Measurements from ENCODE around the gene ARHGEF7.

Gene ARHGEF7

DNA sequence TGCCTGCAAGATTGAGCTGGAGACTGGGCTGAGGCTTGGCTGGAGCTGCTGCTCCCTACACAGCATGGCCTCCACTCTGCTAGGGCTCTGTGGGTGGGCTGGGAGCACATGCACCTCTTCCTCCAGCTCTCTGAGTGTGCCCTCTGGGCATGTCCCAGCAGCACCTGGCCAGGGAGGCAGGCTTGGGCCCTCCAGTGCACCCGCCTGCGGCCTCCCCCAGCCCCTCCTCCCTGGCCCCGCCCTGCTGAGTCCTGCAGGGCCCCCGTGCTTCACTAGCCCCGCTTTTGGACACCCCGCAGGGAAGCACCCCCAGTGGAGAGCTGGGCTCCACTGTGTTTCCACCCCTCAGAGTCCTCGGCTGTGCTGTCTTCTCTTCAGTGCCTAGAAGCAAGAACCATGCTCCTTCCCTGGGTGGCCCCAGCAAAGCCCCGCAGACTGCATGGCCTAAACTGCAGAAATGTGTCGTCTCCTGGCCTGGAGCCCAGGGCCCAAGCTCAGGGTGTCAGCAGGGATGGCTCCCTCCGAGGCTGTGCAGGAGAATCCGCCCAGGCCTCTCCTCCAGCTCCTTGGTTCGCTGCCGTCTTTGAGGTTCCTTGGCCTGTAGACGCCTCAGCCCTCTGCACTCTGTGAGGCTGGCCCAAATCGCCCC is 200.4 kb downstream of the ARHGEF7 start:
- DNase-seq: no peak

DNA sequence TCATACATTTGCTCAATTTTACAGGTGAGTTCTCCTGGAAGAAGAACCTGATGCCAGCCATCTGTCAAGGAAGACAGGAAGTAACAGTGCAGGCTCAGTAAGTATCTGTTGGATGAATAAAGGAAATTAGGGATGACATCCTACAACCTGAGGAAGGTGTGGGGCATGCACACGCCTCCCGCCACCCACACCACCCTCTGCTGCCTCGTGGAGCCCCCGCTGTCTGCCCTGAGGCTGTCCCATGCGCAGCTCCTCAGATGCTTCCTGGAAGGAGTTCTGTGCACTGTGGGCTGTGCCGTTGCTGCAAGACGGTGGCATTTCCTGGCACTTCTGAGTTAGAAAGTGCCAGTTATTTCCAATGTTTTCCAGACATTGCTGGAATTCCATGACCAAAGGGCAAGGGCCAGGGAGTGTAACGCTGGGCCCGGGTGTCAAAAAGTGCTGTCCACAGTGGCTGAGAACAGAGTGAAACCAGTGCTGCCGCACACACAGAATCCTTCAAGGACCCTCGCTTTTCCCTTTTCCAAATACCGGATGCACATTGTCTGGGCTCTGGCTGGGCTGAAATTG is 201.1 kb downstream of the ARHGEF7 start:
- no peak for DNase-seq

DNA sequence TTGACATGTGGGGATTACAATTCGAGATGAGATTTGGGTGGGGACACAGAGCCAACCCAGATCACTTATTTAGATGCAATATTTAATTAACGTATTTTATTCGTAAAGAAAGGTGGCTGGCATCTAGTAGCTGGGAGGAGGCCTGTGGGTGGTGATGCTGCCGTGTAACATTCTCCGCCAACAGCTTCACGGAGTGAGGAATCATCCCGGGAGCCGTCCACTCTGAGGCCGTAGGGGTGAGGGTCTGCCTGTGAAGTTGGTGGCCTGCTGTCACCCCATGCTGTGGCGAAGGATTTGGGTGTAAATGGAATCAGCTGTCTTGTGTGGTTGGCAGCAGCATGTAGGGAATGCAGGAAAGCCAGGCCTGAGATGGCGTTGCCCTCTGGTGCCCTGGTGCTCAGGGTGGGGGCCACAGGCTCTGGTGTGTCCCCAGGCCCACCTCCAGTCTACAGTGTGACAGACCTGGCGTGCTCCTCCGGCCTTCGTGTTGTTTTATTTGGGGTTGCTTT is 202.0 kb downstream of the ARHGEF7 start:
- no peak for DNase-seq

DNA sequence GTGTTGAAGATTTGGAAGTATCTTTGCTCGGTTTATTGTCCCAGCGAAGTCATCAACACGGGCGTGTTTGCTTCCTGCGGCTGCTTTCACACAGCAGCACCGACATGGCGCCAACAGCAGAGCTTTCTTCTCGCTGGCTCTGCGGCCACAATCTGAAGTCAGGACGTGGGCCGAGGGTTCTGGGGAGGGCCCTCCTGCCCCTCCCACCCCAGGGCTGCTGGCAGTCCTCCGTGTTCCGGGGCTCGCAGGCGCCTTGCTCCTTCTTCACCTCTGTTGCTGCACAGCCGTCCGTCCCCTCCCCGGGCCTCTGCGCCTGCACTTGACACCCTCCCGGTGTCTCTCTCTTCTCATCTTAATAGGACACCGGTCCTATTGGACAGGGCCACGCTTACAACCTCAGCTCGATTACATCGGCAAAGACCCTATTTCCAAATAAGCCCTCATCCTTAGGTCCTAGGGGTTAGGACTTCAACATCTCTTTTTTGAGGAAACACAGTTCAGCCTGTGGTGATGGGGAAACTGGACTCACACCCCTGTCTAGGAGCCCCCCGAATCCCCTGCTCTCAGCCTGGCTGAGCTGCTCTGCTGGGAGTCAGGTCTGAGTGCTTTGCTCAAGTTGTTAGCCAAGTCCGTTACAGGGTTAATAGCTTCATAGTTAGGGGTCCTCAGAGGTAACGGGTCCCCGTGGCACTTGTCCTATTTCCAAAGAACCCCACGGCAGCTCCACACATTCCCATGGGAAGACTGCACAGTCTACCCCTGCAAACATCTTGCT is 202.6 kb downstream of the ARHGEF7 start:
- no peak for DNase-seq

DNA sequence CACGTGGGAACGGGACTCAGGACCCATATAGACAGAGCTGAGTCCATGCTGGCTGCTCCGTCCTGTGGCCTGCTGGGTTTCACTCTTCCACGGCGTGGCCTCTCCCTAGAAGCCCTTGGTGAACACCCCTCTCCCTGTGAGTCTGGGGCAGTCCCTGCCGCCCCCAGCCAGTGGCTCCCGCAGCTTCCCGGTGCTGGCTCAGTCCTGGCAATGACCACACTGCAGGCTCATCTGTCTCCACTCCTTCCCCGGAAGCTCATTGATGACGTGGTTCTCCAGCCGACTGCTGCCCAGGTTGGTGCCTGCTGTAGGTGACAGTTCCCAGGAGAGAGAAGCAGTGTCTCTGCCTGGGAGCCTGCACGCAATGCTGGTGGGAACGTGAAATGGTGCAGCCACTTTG is 203.3 kb downstream of the ARHGEF7 start:
- DNase-seq: no peak

DNA sequence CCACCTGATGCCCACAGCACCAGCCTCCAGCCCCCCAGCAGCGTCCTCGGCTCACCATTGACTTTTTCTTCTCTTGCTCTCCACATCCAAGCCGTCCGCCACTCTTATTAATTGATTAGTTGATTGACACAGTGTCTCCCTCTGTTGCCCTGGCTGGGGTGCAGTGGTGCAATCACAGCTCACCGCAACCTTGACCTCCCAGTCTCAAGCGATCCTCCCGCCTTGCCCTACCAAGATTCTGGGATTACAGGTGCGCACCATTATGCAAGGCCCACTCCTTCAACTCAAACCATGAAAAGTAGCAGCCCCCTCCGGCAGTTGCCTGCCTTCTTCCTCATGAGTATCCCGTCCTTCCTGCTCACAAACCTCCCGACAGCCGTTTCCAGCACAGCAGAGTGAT is 204.4 kb downstream of the ARHGEF7 start:
- no peak for DNase-seq

DNA sequence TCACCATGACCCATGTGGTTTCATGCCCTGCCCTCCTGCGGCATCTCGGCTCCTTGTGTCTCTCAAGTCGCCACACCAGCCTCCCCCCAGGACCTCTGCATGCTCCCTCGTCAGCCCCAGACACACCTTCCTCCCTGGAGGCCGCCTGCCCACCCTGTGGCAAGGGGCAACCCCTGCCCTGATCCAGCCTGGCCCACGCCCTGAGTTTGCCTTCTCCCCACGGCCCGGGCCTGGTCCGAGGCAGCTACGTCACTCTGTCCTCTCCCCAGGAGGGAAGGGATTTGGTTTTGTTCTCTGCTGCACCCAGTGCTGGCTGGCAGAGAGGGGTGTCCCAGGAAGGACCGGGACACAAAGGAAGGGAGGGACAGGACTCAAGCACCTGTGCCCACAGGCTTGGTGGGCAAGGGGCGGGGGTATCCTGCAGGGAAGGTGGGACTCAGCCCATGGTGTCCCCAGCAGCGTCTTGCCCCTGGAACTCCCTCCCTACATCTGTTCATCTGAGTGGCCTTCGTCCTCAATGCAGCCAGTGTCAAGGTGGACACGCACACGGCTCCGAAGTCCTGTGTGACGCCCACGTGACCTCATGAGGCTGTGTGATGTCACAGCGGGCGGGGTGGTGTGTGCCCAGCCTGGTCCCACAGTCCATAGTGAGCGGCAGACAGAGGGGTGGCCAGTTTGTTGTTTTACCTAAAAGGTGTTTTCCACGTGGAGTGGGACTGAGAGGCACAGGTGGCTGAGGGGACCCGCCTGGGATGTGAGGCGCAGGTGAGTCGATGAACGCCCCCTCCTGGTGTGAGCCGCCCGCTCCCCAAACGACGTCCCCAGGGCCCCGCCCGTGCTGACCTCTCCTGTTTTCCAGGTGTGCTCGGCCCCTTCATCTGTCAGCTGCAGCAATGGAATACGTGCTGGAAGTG is 205.1 kb downstream of the ARHGEF7 start, which contains the start of gene TEX29:
Gene TEX29 (plus strand): TSS at position 645 of the 914 bp plus-strand sequence. CDS start 249 bp downstream, at position 894.
- no peak for DNase-seq

DNA sequence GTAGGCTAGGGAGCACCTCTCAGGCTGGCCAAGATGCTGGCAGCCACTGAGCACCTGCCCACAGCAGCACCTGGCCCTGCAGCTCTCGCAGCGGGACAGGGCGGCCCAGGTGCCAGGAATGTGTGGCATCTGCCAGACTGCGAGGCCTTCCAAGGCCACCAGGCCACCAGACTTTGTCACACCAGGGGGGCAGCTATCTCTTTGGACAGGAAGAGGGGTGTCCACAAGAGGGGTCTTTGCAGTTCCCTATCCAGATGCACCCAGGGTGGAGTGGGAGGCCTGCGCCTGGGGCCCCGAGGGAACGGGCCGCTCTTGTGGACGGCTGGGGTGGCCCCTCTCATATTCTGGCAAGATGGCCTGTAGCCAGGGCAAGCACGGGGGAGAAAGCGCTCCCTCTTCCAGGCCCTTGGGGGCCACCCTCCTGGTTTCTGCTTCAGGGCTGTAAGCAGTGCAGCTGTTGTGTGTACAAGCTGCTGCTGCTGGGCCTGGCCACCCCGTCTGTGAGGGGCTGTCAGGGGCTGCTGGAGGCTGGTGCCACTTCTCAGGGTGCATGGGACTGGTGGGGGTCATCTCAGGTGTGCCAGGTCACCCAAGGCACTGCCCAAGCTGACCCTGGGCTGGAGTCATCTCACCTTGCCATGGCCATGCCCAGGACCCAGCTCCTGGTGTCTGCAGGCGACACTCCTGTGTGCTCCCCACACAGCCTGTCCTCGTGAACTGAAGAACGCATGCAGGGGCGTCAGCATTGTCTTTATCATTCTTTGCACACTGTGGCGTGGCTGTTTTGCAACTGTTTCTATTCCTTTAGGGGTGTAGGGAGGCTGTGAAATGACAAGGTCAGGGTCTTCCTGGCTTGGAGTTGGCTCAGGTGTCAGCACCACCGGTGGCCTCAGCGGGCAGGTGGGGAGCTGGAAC is 207.1 kb downstream of the ARHGEF7 start:
- no peak for DNase-seq

DNA sequence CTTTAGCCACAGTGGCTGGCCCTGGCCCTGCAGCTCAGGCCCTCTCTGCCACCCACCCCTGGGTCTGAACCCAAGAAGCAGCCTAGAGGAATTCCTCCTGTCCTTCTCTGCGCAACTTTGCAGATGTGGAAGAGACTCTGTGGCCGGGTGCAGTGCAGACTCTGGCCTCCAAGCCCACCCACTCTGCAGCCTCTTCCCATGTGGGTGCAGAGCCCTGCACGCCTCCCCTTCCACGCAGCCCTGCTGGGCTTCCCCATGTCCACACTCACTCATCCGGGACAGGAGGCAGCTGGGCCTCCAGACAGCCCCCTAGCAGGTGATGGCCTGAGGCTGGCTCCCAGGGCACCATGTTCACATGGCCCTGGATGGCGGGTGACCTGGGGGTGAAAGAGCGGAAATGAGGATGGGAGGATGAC is 207.8 kb downstream of the ARHGEF7 start:
- DNase-seq: no peak

DNA sequence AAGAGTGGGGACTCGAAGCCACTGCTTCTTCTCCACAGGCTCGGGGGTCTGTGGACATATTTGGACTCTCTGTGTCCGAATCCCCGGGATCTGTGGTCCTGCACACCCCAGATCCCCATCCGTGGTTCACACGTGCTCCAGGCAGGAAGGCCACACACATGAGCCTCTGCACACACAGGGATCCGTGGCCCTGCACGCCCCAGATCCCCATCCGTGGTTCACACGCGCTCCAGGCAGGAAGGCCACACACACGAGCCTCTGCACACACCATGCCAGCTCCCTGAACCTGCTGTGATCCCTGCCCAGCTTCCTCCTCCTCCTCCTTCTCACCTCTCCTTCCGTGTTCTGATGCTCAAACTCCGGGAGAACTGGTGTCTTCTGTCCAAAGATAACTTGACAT is 208.4 kb downstream of the ARHGEF7 start:
- no peak for DNase-seq

DNA sequence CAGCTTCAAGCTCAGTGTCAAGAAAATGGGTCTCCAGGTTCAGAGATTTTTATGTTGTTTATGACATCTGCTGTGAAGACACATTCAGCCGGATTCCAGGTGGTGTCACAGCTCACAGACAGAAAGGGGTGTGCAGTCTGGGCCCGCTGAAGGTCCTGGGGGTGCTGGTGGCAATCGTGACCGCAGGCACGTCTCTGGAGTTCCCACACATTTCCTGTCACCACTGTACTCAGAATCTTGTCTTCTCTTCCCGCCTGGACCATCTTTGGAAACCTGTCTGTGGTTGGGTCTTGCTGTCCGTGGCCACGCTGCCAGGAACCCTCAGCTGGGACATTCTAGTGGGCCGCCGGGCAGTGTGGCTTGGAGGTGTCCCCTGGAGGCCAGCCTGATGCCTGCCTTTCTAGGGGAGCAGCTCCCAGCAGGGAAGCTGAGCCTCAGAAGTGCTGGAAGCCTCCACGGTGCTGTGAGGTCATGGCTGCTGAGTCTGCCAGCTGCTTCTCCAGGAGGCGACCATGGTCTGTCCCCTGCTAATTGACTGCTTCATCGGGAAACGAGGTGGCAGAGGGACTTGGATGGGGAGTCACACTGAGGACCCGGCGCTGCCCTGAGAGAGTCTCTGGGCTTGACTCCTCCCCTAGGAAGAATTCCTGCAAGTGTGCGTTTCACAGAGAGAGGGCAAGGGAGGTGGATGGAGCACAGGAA is 209.0 kb downstream of the ARHGEF7 start:
- DNase-seq: no peak

DNA sequence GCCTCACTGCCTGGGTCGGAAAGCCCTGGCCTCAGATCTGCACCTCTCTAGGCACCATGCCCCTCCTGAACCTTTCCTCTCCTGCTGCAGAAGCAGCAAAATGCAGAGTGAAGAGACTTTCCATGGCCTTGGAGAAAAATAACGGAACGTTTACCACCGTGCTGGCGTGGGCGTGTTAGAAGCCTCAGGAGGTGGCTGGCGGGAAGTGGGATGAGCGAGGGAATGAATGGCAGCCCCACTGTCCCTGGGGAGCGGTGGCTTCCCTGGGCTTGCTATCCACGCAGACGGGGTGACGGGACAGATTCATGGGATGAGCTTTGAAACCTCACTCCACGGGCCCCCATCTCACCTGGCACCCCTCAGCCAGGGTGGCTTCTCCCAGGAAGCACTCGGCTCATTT is 209.6 kb downstream of the ARHGEF7 start:
- DNase-seq: no peak

DNA sequence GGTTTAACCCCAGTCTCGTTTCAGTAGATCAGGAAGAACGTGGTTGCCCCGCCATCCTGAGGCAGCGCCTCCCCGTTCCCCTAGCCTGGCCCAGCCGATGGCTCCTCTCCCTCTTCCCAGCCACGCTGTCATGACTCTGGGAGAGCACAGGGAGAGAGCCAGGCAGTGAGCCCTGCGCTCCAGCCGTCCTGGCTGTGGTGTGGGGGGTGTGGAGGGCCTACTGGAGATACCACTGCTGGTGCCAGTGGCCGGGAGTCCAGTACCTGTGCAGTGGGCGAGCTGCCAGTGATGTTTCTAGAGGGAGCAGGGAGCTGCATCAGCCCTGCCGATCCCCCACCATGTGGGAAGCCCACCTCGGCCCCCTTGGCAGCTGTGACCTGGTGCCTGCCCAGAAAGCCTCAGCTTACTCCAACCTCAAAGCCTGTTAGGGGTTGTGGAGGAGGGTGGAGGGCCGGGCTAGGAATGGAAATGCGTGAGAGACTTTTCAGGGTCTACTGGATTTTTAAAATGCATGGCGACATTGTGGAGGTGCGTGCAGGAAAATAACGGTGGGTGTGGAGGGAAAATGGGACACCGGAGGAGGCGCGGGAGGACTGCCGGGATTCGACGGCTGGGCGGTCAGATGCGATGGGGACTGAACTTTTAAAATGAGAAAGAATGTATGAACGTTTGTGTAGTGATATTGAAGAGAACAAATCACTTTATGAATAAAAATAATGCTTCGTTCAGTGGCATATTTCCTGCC is 210.2 kb downstream of the ARHGEF7 start:
- DNase-seq: no peak

DNA sequence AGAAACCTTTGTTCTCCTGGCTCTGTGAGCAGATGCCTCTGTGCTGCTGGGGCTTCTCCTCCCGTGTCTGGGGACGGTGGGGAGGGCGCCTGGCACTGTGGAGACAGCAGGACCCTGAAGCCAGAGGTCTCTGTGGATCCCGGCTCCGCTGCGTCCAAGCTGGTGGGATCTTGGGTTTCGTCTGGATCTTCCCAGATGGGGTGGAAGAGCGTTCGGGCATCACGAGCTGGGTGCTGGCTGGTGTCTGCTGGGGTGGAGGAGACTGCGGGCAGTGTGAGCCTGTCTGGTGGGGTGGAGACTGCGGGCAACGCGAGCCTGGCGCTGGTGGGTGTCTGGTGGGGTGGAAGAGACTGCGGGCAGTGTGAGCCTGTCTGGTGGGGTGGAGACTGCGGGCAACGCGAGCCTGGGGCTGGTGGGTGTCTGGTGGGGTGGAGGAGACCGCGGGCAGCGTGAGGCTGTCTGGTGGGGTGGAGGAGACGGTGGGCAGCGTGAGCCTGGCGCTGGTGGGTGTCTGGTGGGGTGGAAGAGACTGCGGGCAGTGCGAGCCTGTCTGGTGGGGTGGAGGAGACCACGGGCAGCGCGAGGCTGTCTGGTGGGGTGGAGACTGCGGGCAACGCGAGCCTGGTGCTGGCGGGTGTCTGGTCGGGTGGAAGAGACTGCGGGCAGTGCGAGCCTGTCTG is 211.0 kb downstream of the ARHGEF7 start:
- no peak for DNase-seq

DNA sequence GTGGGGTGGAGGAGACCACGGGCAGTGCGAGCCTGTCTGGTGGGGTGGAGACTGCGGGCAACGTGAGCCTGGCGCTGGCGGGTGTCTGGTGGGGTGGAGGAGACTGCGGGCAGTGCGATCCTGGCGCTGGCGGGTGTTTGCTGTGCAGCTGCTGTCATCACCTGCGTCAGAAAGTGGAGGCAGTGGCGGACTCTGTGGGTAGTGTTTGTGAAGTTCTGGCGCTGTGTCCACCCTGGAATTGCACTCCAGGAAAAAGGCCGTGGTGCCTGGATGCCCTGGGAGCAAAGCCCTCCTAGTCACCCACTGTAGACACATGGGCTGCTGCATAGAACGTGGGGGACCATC is 211.5 kb downstream of the ARHGEF7 start:
- DNase-seq: no peak

DNA sequence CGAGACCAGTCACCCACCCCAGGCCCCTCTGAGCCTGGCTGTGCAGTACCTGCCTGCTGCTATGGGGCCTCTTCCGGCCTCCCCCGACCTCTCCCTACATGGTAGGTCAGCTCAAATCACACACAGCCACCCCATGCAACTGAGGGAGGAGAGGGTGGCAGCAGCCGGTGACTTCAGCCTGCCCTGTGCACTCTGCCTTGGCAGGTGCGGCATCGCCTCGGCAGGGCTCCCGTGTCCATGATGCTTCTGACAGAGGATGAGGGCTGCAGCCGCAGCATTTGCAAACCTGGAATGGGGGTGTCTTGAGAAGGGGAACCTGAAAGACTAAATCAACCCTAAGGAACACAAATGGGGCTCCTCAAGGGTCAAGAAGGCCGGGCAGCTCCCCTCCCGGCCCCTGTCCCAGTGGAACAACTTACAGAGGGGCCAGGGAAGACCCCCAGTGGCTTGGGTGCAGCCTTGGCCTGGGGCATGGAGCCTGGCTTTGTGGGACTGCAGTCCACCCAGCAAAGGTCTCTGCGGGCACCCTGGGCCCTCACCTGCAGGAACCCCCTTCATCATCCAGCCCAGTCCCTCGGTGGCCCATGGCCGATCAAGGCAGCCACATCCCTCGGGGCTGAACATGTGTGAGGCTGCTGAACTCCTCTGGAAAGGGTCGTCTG is 212.0 kb downstream of the ARHGEF7 start:
- DNase-seq: no peak

DNA sequence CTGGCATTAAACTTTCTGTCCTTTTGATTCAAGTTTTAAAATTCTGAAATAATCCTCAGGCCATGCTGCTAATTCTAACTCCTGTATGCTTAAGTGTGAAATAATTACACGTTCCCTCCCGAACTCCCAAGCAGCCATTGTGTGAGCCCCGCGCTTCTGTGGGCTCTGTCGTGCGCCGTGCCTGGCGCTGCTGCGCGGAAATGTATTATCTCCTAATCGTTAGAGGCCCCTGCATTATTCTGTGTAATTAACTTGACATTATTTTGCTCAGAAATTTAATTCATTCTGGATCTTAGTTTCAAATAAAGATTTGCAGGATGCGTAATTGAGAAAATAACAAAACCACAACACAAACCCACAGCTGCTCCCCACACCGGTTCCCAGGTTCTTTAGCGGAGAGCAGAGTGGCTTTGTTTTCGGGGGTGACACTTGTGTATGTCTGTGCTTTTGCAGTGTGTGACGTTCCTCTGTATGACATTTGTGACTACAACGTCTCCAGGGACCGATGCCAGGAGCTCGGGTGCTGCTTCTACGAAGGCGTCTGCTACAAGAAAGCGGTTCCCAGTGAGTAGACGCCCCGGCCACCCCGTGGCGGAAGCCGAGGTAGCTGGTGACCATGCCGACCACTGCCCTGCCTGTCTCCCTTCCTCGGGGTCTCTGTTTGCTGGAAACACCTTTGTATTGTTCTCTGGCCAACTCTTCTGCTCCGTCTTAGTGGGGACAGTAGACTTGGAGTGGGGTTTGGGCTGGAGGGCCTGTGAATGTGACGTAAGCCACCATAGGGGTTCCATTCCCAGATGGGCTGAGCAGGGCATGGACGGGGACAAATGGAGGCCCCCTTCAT is 212.8 kb downstream of the ARHGEF7 start:
- no peak for DNase-seq
